H1 (cell line): ENCODE measurements around the gene PDE1A. TPM values are rescaled to one million over a fixed set of nuclear protein-coding genes. Genes with fewer than 3 reads are reported as not detected.
A peak's percentile ranks its signal among the peaks of the same experiment; 100 is the strongest.

Experiments used
- CTCF ChIA-PET: fragments of 300-600 bp; sonication (Branson Sonifier 250); formaldehyde crosslinking; loops from one replicate; lab custom pipeline; 2021; ENCODE audit not compliant: partially characterized antibody; lab: Charles Lee
- POLR2A ChIA-PET: fragments of 300-600 bp; sonication (Branson Sonifier 250); formaldehyde crosslinking; loops from one replicate; lab custom pipeline; 2021; ENCODE audit warnings: inconsistent platforms; ENCODE audit not compliant: partially characterized antibody; lab: Charles Lee
- DNase-seq, 2 experiments: peaks; one replicate each; pipeline versions ENCODE4 v3.0.0 to v3.0.0-alpha.2; 2010 to 2022; ENCODE audit warnings: low spot score in 2 of 2, low read depth in 1 of 2, mixed read lengths in 1 of 2
- FAIRE-seq: peaks from 2 replicates; lab custom pipeline; 2011; peaks lifted over from hg19 to GRCh38; lab: Jason Lieb, UNC
- H2AFZ ChIP-seq: 2 replicates; pipeline ENCODE4 v1.8.1; 2012; ENCODE audit warnings: low read length, inconsistent platforms
- H2AK5ac ChIP-seq: 2 replicates; pipeline ENCODE4 v1.6.1; 2013; ENCODE audit warnings: low read depth, low read length
- H2BK120ac ChIP-seq: replicated peaks from 2 replicates; pipeline ENCODE3; 2013; ENCODE audit warnings: low read depth, low read length, inconsistent platforms
- H2BK12ac ChIP-seq: 2 replicates; pipeline ENCODE4 v1.6.1; 2013; ENCODE audit warnings: low read depth, low read length
- H2BK15ac ChIP-seq: 2 replicates; pipeline ENCODE4 v1.6.1; 2013; ENCODE audit warnings: low read length
- H2BK20ac ChIP-seq: 2 replicates; pipeline ENCODE4 v1.6.1; 2013; ENCODE audit warnings: low read length
- H2BK5ac ChIP-seq: 2 replicates; pipeline ENCODE4 v1.6.1; 2013; ENCODE audit warnings: low read depth, low read length
- H3K14ac ChIP-seq: 2 replicates; pipeline ENCODE4 v1.6.1; 2013; ENCODE audit warnings: inconsistent platforms; ENCODE audit not compliant: insufficient read length
- H3K18ac ChIP-seq: 2 replicates; pipeline ENCODE4 v1.6.1; 2013; ENCODE audit warnings: low read length; ENCODE audit errors: extremely low read depth
- H3K23ac ChIP-seq: 2 replicates; pipeline ENCODE4 v1.6.1; 2013; ENCODE audit warnings: inconsistent platforms; ENCODE audit not compliant: insufficient read length
- H3K23me2 ChIP-seq: 2 replicates; pipeline ENCODE4 v1.6.1; 2013; ENCODE audit warnings: low read depth, low read length
- H3K27ac ChIP-seq: 2 replicates; pipeline ENCODE4 v1.6.1; 2011; ENCODE audit warnings: low read depth, low read length, inconsistent platforms
- H3K27me3 ChIP-seq, 4 experiments: replicated peaks in 1 of 4; 1 replicate in 1 of 4; 2 replicates in 3 of 4; pipeline versions ENCODE4 v1.6.1 to v1.8.1; 2011 to 2013; ENCODE audit warnings: low read length in 3 of 4, mild to moderate bottlenecking in 3 of 4, inconsistent platforms in 2 of 4, mixed read lengths in 2 of 4, moderate library complexity in 1 of 4; ENCODE audit not compliant: control insufficient read depth in 3 of 4, insufficient read depth in 3 of 4; ENCODE audit errors: extremely low read depth in 1 of 4
- H3K36me3 ChIP-seq, 4 experiments: 2 replicates each; pipeline versions ENCODE4 v1.6.1 to v1.8.1; 2011 to 2013; ENCODE audit warnings: mild to moderate bottlenecking in 4 of 4, low read length in 3 of 4, moderate library complexity in 2 of 4, control low read depth in 1 of 4, inconsistent platforms in 1 of 4; ENCODE audit not compliant: insufficient read depth in 4 of 4, control insufficient read depth in 2 of 4
- H3K4ac ChIP-seq: replicated peaks from 2 replicates; pipeline ENCODE3; 2013; ENCODE audit warnings: low read length, low read depth, mixed read lengths, inconsistent platforms; ENCODE audit not compliant: insufficient read length
- H3K4me1 ChIP-seq, 4 experiments: replicated peaks in 1 of 4; 1 replicate in 1 of 4; 2 replicates in 3 of 4; pipeline versions ENCODE4 v1.6.1 to v1.8.1; 2011 to 2013; ENCODE audit warnings: low read length in 3 of 4, inconsistent platforms in 2 of 4, mixed read lengths in 1 of 4; ENCODE audit not compliant: insufficient read depth in 4 of 4, control insufficient read depth in 3 of 4
- H3K4me2 ChIP-seq, 2 experiments: 2 replicates each; pipeline versions ENCODE4 v1.6.1 to v1.8.1; 2011 to 2013; ENCODE audit warnings: low read depth in 2 of 2, low read length in 2 of 2, control low read depth in 1 of 2, inconsistent platforms in 1 of 2, mild to moderate bottlenecking in 1 of 2; ENCODE audit not compliant: insufficient read depth in 1 of 2
- H3K4me3 ChIP-seq, 4 experiments: fragments of 200-600, 300-600 bp in 1 of 4; sonication (generic), shearing (Covaris generic), sonication (Bioruptor Twin) in 1 of 4; 2 replicates each; pipeline versions ENCODE4 v1.5.1 to v1.8.1; 2011 to 2016; ENCODE audit warnings: low read length in 4 of 4, low read depth in 3 of 4, control low read depth in 2 of 4, inconsistent platforms in 2 of 4, mild to moderate bottlenecking in 2 of 4, mixed read lengths in 1 of 4, moderate library complexity in 1 of 4; ENCODE audit not compliant: insufficient read depth in 2 of 4; ENCODE audit errors: extremely low read depth in 1 of 4
- H3K56ac ChIP-seq: replicated peaks from 2 replicates; pipeline ENCODE3; 2013; ENCODE audit warnings: low read depth, mild to moderate bottlenecking, mixed read lengths, low read length, inconsistent platforms; ENCODE audit not compliant: insufficient read length
- H3K79me1 ChIP-seq: 2 replicates; pipeline ENCODE4 v1.6.1; 2013; ENCODE audit warnings: low read depth, low read length, control low read depth
- H3K79me2 ChIP-seq, 2 experiments: 2 replicates each; pipeline versions ENCODE4 v1.6.1 to v1.8.1; 2012 to 2013; ENCODE audit warnings: low read length in 2 of 2, mild to moderate bottlenecking in 2 of 2, inconsistent platforms in 1 of 2; ENCODE audit not compliant: insufficient read depth in 2 of 2, control insufficient read depth in 1 of 2
- H3K9ac ChIP-seq, 4 experiments: replicated peaks in 1 of 4; 1 replicate in 1 of 4; 2 replicates in 3 of 4; pipeline versions ENCODE4 v1.6.1 to v1.8.1; 2011 to 2013; ENCODE audit warnings: low read depth in 3 of 4, low read length in 3 of 4, control low read depth in 2 of 4, mild to moderate bottlenecking in 2 of 4, moderate library complexity in 2 of 4, inconsistent platforms in 1 of 4; ENCODE audit errors: extremely low read depth in 1 of 4
- H3K9me3 ChIP-seq, 2 experiments: 2 replicates each; pipeline versions ENCODE4 v1.6.1 to v1.8.1; 2012 to 2013; ENCODE audit warnings: mild to moderate bottlenecking in 2 of 2, moderate library complexity in 2 of 2, control low read depth in 1 of 2, inconsistent platforms in 1 of 2, low read depth in 1 of 2, low read length in 1 of 2, mixed read lengths in 1 of 2; ENCODE audit not compliant: insufficient read depth in 2 of 2
- H4K20me1 ChIP-seq, 2 experiments: replicated peaks in 1 of 2; 2 replicates each; pipeline versions ENCODE3 to v1.8.1; 2011 to 2013; ENCODE audit warnings: inconsistent platforms in 2 of 2, low read length in 2 of 2, mild to moderate bottlenecking in 1 of 2; ENCODE audit not compliant: insufficient read depth in 2 of 2, control insufficient read depth in 1 of 2
- H4K5ac ChIP-seq: 2 replicates; pipeline ENCODE4 v1.6.1; 2013; ENCODE audit warnings: low read length, low read depth, mixed read lengths, inconsistent platforms; ENCODE audit not compliant: insufficient read length
- H4K8ac ChIP-seq: 2 replicates; pipeline ENCODE4 v1.8.0; 2013; ENCODE audit warnings: mild to moderate bottlenecking, moderate library complexity, low read length, inconsistent platforms; ENCODE audit not compliant: insufficient read depth; ENCODE audit errors: extremely low read depth
- H4K91ac ChIP-seq: replicated peaks from 2 replicates; pipeline ENCODE3; 2013; ENCODE audit warnings: low read length, mixed read lengths, inconsistent platforms; ENCODE audit not compliant: insufficient read length
- EZH2 ChIP-seq: fragments of 200-600 bp; sonication (generic); IDR thresholded peaks from 2 replicates; pipeline ENCODE4 v1.7.1; 2012; ENCODE audit warnings: low read depth, mild to moderate bottlenecking, moderate library complexity, low read length, inconsistent platforms; ENCODE audit not compliant: severe bottlenecking
- GTF2F1 ChIP-seq: IDR thresholded peaks from 2 replicates; pipeline ENCODE4 v1.6.1; 2012; ENCODE audit warnings: low read depth, low read length, improper control_type of control experiment, borderline replicate concordance
- WGBS, 2 experiments: shearing (Covaris generic) in 1 of 2; methylation state at CpG; one replicate each; pipeline versions ENCODE4 v1.1.6 to v1.1.7; 2013 to 2015; ENCODE audit warnings: low lambda C conversion rate in 2 of 2, mixed read lengths in 2 of 2, inconsistent platforms in 1 of 2, low coverage in 1 of 2, missing lambda C conversion rate in 1 of 2; ENCODE audit not compliant: insufficient replicate concordance in 2 of 2, insufficient coverage in 1 of 2, insufficient read length in 1 of 2; ENCODE audit errors: extremely low coverage in 1 of 2, missing lambda C conversion rate in 1 of 2; 5-methylcytosine and 5-hydroxymethylcytosine counted together
- polyA plus RNA-seq, 7 experiments: library from polyadenylated mRNA; depleted of rRNA in 3 of 7; stranded (reverse) in 5 of 7; unstranded in 2 of 7; fragments of >200 nt in 5 of 7; fragments of 200-250 nt in 2 of 7; gene quantifications; 1 replicate in 5 of 7; 2 replicates in 1 of 7; 4 replicates in 1 of 7; pipeline versions ENCODE4 v1.2.1 to v1.2.3, GENCODE V29; 2011 to 2013; ENCODE audit warnings: missing spikeins in 2 of 7, mixed read lengths in 2 of 7
- total RNA-seq: library from RNA; stranded (reverse); fragmentation: NEBNext Ultra II Directional; extraction: Animal tissue kit (Norgen Biotek cat#: 25700); gene quantifications from 2 replicates; pipeline ENCODE4 v1.2.1, GENCODE V29; 2021

PDE1A gene
- total and polyA plus RNA-seq, 2 of the 8 experiments (the other 6 are each of a cell fraction or from before 2014, with no cell fraction given): 0.34 TPM; not detected in 1

DNA sequence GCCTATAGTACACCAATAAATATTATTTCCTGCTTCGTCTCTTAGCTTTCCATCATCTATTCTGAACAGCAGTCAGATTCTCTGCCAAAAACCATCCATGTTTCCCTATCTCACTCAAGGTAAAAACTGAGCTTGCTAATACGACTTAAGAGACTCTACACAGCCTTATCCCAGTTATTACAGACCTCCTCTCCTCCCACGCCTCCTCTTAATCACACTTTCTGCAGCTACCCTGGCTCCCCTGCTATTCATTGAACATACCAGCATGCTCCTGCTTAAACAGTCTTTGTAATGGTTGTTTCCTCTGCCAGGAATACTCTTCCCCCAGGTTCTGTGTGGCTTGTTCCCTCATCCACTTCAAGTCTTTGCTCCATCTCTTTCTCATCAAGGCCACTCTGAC is 81.5 kb downstream of the PDE1A start:
- Histone ChIP-seq H3K4ac (no peak overlapping the region), H3K27ac (no peak overlapping the region), H3K36me3 (no peaks in the 10 kb centered on the region), H2AK5ac (no peak overlapping the region), H3K4me2 (no peak overlapping the region), H2BK20ac (no peak overlapping the region), H3K79me1 (no peaks in the 10 kb centered on the region), H4K91ac (no peak overlapping the region), H3K23me2 (no peaks in the 10 kb centered on the region), H3K23ac (no peak overlapping the region), H3K4me1 (peaks cover 0 to 2% (median 0%) of the 10 kb centered on the region in 4 experiments; a peak in 1 of 7 replicates), H3K18ac (no peak overlapping the region), H3K14ac (no peak overlapping the region), H3K4me3 (no peak overlapping the region), H2AFZ (peak overlapping the region; percentile 19), H2BK12ac (no peak overlapping the region), H4K8ac (no peak overlapping the region), H2BK15ac (no peak overlapping the region), H3K79me2 (no peaks in the 10 kb centered on the region), H3K56ac (no peak overlapping the region), H4K20me1 (no peaks in the 10 kb centered on the region), H2BK5ac (no peak overlapping the region), H4K5ac (no peak overlapping the region), H3K27me3 (no peaks in the 10 kb centered on the region), H2BK120ac (no peak overlapping the region), H3K9me3 (no peaks in the 10 kb centered on the region), H3K9ac (no peak overlapping the region)
- FAIRE-seq: no peak
- POLR2A ChIA-PET: no interaction called here
- no peak for TF ChIP-seq EZH2
- TF ChIP-seq GTF2F1: no peak
- no peak for DNase-seq
- 90% methylated on average over 3 of the region's 3 CpGs; no CpG with 5 or more reads in 1 of the 2 experiments for WGBS, 2 experiments
- CTCF ChIA-PET: no interaction called here
